ENCODE data around the gene NEK7.

Gene NEK7

GRCh38 chr1:198264282-198264681 is 107.5 kb downstream of the NEK7 start:
- FAIRE-seq: no peak

GRCh38 chr1:198265073-198265661 is 108.4 kb downstream of the NEK7 start:
- no peak for FAIRE-seq

GRCh38 chr1:198267056-198267455 is 110.3 kb downstream of the NEK7 start:
- no peak for FAIRE-seq

- FAIRE-seq: no peak
These were observed 111.1 kb downstream of the NEK7 start for GRCh38 chr1:198267921-198268320.

- no peak for FAIRE-seq
These were observed 112.2 kb downstream of the NEK7 start for GRCh38 chr1:198268784-198269645.

- FAIRE-seq: no peak
These were observed 112.8 kb downstream of the NEK7 start for GRCh38 chr1:198269646-198269940.

- FAIRE-seq: peak; percentile 53
These were observed 113.6 kb downstream of the NEK7 start for GRCh38 chr1:198270273-198270828.

- no peak for FAIRE-seq
These were observed 114.7 kb downstream of the NEK7 start for GRCh38 chr1:198271467-198271866.

- no peak for FAIRE-seq
These were observed 115.7 kb downstream of the NEK7 start for GRCh38 chr1:198272492-198272891.

GRCh38 chr1:198273748-198274295 is 117.0 kb downstream of the NEK7 start:
- FAIRE-seq: no peak

GRCh38 chr1:198275597-198275996 is 118.8 kb downstream of the NEK7 start:
- FAIRE-seq: no peak

- FAIRE-seq: no peak
These were observed 119.4 kb downstream of the NEK7 start for GRCh38 chr1:198276241-198276640.

GRCh38 chr1:198278943-198279342 is 122.1 kb downstream of the NEK7 start:
- no peak for FAIRE-seq

GRCh38 chr1:198280080-198280479 is 123.3 kb downstream of the NEK7 start:
- no peak for FAIRE-seq

- FAIRE-seq: no peak
These were observed 125.1 kb downstream of the NEK7 start for GRCh38 chr1:198281911-198282310.

- FAIRE-seq: no peak
These were observed 126.4 kb downstream of the NEK7 start for GRCh38 chr1:198283222-198283621.

- no peak for FAIRE-seq
These were observed 131.1 kb downstream of the NEK7 start for GRCh38 chr1:198287916-198288315.

- FAIRE-seq: no peak
These were observed 133.4 kb downstream of the NEK7 start for GRCh38 chr1:198290089-198290683.

GRCh38 chr1:198291036-198291435 is 134.2 kb downstream of the NEK7 start:
- no peak for FAIRE-seq

GRCh38 chr1:198291924-198292323 is 135.1 kb downstream of the NEK7 start:
- FAIRE-seq: no peak

GRCh38 chr1:198295225-198295624 is 138.4 kb downstream of the NEK7 start:
- no peak for FAIRE-seq

- no peak for FAIRE-seq
These were observed 139.2 kb downstream of the NEK7 start for GRCh38 chr1:198295971-198296370.

GRCh38 chr1:198297281-198297680 is 140.5 kb downstream of the NEK7 start:
- no peak for FAIRE-seq

GRCh38 chr1:198298640-198299039 is 141.8 kb downstream of the NEK7 start:
- no peak for FAIRE-seq

Data from A204.1 (cell line).